GM19372 (cell line): ENCODE data around the gene PVRIG.
"Not testable (repeated sequence)": the region's sequence is repeated elsewhere in the genome, so short reads cannot be mapped to it uniquely, and the experiment has no call there.

Experiments used
- ATAC-seq: cut with Tn5 transposase; IDR thresholded peaks from one replicate; pipeline ENCODE4 v1.9.1; 2021; ENCODE audit warnings: mild to moderate bottlenecking, low read depth, moderate library complexity; ENCODE audit not compliant: unreplicated experiment

The PVRIG gene

DNA sequence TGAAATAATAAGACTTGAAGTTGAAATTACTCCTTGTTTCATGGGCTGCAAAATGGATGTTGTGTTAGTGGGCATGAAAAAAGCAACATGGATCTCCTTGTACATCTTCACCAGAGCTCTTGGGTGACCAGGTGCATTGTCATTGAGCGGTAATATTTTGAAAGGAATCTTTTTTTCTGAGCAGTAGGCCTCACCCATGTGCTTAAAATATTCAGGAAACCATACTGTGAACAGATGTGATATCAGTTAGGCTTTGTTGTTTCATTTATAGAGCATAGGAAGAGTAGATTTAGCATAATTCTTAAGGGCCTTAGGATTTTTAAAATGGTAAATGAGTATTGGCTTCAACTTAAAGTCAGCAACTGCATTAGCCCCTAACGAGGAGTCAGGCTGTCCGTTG, 26.8 kb upstream of the PVRIG start:
- ATAC-seq: no peak

DNA sequence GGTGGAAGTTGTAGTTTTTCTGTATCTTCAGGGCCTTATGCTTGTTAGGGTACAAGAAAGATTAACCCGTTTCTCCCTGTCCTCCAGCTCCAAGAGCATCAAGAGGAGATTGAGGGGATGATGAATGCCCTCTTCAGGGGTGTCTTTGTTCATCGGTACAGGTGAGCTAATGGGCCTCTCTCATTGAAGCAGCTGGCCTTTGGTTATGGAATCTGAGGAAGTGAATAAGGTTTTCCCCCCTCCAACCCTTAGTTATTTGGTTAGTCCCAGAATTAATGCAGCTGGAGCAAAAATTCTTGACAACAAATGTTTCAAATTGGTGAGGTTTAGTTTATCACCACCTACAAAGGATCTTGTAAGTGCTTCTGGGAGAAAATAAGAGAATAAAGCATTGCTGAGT, 24.5 kb upstream of the PVRIG start:
- ATAC-seq: no peak

GRCh38 chr7:100195901-100196322, 23.8 kb upstream of the PVRIG start:
- ATAC-seq: not testable (repeated sequence)

- no peak for ATAC-seq
Observed at GRCh38 chr7:100198266-100198665, 21.5 kb upstream of the PVRIG start.

DNA sequence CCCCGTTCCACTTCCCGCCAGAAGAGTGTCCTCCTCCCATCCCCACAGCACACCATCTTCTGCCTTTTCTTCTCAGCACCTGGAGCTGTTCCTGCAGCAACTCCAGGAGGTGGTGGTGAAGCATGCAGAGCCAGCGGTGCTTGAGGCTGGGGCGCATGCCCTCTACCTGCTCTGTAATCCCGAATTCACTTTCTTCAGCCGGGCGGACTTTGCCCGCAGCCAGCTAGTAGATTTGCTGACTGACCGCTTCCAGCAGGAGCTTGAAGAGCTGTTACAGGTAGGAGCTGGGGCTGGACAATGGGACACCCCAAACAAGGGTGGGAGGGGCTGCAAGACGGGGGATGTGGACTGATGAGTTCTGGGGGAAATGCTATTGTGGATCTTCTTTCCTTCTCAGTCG, 19.1 kb upstream of the PVRIG start:
- ATAC-seq: no peak

GRCh38 chr7:100204454-100204853, 15.3 kb upstream of the PVRIG start:
- no peak for ATAC-seq

- peak; percentile 69 for ATAC-seq
Observed at GRCh38 chr7:100208911-100209408, 10.8 kb upstream of the PVRIG start.

GRCh38 chr7:100209493-100209892, 10.3 kb upstream of the PVRIG start:
- no peak for ATAC-seq

GRCh38 chr7:100210805-100211204, 8.9 kb upstream of the PVRIG start:
- no peak for ATAC-seq

- ATAC-seq: no peak
Observed at GRCh38 chr7:100211342-100211780, 8.4 kb upstream of the PVRIG start.

GRCh38 chr7:100212631-100213286, 7.0 kb upstream of the PVRIG start:
- no peak for ATAC-seq

DNA sequence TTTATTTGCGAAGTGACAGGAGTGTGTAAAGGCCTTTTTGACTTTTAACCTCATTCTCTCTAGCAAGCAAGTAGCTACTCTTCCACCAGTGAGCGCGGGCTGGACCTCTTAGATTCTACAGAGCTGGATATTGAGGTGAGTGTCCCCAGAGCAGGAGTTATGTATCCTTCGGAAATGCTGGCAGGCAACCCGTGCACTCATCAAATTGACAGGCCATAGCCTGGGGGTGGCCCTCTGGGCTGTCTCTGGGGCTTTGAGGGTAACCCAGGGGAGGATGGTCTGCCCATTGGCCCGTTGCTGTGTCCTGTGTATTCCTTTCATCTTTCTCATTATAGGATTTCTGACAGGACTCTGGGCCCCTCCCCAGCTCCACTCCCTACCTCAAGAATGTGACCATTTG, 6.1 kb upstream of the PVRIG start:
- no peak for ATAC-seq

DNA sequence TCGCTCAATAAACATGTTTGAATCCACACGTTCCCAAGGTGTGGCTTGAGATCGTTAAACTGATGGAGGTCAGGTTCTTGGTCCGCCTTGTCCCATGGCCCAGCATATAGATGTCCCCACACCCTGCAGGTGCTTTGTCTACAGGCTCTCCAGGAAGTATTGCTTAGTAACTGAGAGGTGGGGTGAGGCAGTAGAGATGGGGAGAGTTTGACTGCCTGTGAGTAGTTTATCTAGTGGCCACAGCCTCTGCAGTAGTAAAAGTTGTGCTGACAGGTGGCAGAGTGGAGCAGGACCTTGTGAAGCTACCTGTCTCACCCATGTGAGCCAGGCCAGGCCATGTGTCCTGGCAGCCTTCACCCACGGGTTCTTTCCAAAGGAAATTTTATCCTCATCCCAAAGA, 5.4 kb upstream of the PVRIG start:
- not testable (repeated sequence) for ATAC-seq

DNA sequence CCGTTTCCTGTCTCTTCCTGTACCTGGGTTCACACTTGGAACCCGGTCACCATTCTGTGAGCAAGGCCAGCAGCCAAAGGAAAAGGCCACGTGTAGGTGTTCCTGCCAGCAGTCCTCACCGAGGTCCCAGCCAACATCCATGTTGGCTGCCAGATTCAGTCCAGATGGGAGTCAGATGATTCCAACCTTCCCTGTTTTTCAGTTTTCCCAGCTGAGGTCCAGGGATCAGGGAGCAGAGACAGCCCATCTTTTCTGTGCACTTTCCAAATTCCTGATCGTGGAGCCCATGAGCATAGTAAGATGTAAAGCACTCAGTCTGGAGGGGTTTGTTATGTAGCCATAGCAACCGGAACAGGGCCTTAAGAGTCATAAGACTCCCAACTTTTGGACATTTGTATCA, 3.9 kb upstream of the PVRIG start:
- ATAC-seq: no peak

GRCh38 chr7:100217934-100218333, 1.8 kb upstream of the PVRIG start:
- not testable (repeated sequence) for ATAC-seq

DNA sequence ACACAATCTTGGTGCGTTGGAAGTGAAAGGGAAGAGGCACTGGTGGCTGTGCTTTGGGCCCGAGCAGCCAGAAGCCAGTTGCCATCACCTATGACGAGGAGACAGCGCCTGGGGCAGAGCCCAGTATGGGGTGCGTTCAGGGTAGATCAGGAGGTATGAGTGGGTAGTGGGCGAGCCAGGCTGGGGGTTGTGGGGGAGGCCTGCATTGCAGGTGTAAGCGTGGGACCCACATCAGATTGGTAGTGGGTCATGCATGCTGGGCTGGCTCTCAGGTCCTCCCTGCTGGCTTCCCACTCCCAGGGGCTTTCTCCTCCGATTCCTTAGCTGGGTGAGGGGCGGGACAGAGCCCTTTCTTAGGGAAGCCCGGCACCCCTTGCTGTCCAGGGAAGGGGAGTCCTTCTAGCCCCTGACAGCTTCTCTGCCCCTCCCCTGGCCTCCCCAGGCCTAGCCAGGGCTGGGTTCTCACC, 445 bp upstream of the PVRIG start:
- no peak for ATAC-seq

GRCh38 chr7:100220586-100221230, 959 bp downstream of the PVRIG start:
- ATAC-seq: peak; percentile 9

DNA sequence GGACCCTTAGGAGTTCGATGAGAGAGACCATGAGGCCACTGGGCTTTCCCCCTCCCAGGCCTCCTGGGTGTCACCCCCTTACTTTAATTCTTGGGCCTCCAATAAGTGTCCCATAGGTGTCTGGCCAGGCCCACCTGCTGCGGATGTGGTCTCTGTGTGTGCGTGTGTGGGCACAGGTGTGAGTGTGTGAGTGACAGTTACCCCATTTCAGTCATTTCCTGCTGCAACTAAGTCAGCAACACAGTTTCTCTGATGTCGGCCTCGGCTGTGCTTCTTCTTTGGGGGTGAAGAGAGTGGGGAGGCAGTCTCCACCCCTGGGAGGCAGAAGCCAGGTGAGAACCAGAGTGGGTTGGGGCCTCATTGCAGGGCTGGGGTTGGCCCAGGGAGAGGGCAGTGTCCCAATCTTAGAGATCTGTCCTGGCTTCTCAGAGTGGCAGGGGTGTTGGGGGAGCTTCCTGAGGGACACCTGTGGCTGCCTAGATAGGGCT, 1.5 kb downstream of the PVRIG start:
- peak; percentile 48 for ATAC-seq

DNA sequence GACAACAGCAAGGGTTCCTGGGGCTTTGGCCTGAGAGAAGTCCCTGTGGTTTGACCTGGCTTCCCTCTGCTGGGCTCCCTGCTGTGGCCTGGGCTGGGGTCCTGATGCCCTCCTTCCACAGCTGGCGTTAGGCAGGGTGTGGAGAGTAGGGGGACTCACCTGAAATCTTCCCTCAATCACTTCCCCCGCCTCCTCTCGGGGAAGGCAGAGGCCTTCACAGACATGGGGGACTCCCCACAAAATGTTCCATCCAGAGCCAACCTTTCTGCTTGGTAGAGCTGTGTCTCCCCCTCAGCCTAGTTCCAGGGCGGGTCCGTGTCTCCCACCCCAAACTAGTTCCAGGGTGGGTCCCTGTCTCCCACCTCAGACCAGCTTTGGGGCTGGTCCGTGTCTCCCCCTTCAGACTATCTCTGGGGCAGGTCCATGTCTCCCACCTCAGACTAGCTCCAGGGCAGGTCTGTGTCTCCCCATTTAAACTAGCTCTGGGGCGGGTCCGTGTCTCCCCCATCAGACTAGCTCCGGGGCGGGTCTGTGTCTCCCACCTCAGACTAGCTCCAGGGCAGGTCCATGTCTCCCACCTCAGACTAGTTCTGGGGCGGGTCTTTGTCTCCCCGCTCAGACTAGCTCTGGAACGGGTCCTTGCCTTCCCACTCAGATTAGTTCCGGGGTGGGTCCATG, 2.2 kb downstream of the PVRIG start:
- no peak for ATAC-seq

- ATAC-seq: no peak
Observed at GRCh38 chr7:100222445-100223132, 2.8 kb downstream of the PVRIG start.
